Chondrocyte (in vitro differentiated cells): Measurements from ENCODE around the gene MN1. TPM values are rescaled to one million over a fixed set of nuclear protein-coding genes. Genes with fewer than 3 reads are reported as not detected.

ENCODE experiments used
- DNase-seq: peaks from one replicate; pipeline ENCODE4 v3.0.0; 2021; ENCODE audit warnings: mixed read lengths, low spot score
- H3K27ac Mint-ChIP-seq: one replicate; pipeline ENCODE4 v1.8.0; 2021; ENCODE audit warnings: mild to moderate bottlenecking, moderate library complexity, mixed read lengths; ENCODE audit not compliant: unreplicated experiment
- H3K27me3 Mint-ChIP-seq: 2 replicates; pipeline ENCODE4 v1.8.0; 2021; ENCODE audit warnings: low read depth, mixed read lengths
- H3K36me3 Mint-ChIP-seq: 2 replicates; pipeline ENCODE4 v1.8.0; 2021; ENCODE audit warnings: low read depth, mixed read lengths
- H3K4me1 Mint-ChIP-seq: 2 replicates; pipeline ENCODE4 v1.8.0; 2021; ENCODE audit warnings: low read depth, mild to moderate bottlenecking, mixed read lengths
- H3K4me3 Mint-ChIP-seq: one replicate; pipeline ENCODE4 v1.8.0; 2021; ENCODE audit warnings: mild to moderate bottlenecking, moderate library complexity, mixed read lengths; ENCODE audit not compliant: unreplicated experiment
- H3K9me3 Mint-ChIP-seq: 2 replicates; pipeline ENCODE4 v1.8.0; 2021; ENCODE audit warnings: low read depth, mixed read lengths
- CTCF ChIP-seq: fragments of 200-600 bp; sonication (generic); IDR thresholded peaks from 2 replicates; pipeline ENCODE4 v1.5.0; 2021; ENCODE audit warnings: antibody characterized with exemption, mild to moderate bottlenecking, moderate library complexity
- total RNA-seq: library from RNA; stranded (reverse); gene quantifications from 3 replicates; pipeline ENCODE4 v1.2.1, GENCODE V29; 2021

MN1 gene
- total RNA-seq, 1 donor from 2014 or later, result 119 TPM

GRCh38 chr22:27834364-27835185 lies 33.0 kb upstream of the MN1 start:
- TF ChIP-seq CTCF, result no peak
- H3K27me3 Mint-ChIP-seq, result no peaks in the 10 kb centered on the region
- peaks cover 41% of the 10 kb centered on the region for H3K4me1 Mint-ChIP-seq
- H3K36me3 Mint-ChIP-seq, result peaks cover 5% of the 10 kb centered on the region
- DNase-seq, result no peak
- H3K4me3 Mint-ChIP-seq, result no peak overlapping the region
- H3K27ac Mint-ChIP-seq, result no peak overlapping the region
- H3K9me3 Mint-ChIP-seq, result peaks cover 5% of the 10 kb centered on the region

GRCh38 chr22:27833803-27834202 lies 32.2 kb upstream of the MN1 start:
- no peak for DNase-seq
- Mint-ChIP-seq H3K4me1 (peaks cover 41% of the 10 kb centered on the region), H3K9me3 (peaks cover 5% of the 10 kb centered on the region), H3K27ac (no peak overlapping the region), H3K27me3 (no peaks in the 10 kb centered on the region), H3K36me3 (peaks cover 5% of the 10 kb centered on the region), H3K4me3 (no peak overlapping the region)
- TF ChIP-seq CTCF, result no peak

- DNase-seq, result no peak
Measured at GRCh38 chr22:27832606-27833005, 31.1 kb upstream of the MN1 start.

GRCh38 chr22:27829620-27830019 lies 28.1 kb upstream of the MN1 start:
- Mint-ChIP-seq H3K27me3 (no peaks in the 10 kb centered on the region), H3K36me3 (peaks cover 1% of the 10 kb centered on the region), H3K4me1 (peaks cover 24% of the 10 kb centered on the region), H3K9me3 (no peaks in the 10 kb centered on the region), H3K27ac (no peak overlapping the region), H3K4me3 (no peak overlapping the region)
- DNase-seq, result no peak
- no peak for TF ChIP-seq CTCF

More at GRCh38 chr22:27832606-27833005, 31.1 kb upstream of the MN1 start:
- Mint-ChIP-seq H3K4me3 (no peak overlapping the region), H3K4me1 (peaks cover 44% of the 10 kb centered on the region), H3K36me3 (peaks cover 2% of the 10 kb centered on the region), H3K9me3 (peaks cover 3% of the 10 kb centered on the region), H3K27ac (no peak overlapping the region), H3K27me3 (no peaks in the 10 kb centered on the region)
- no peak for TF ChIP-seq CTCF

- peak overlapping the region; percentile 52 for H3K27ac Mint-ChIP-seq
- no peaks in the 10 kb centered on the region for H3K27me3 Mint-ChIP-seq
- DNase-seq, result peak; percentile 44
- no peak for TF ChIP-seq CTCF
- no peaks in the 10 kb centered on the region for H3K9me3 Mint-ChIP-seq
- peaks cover 1% of the 10 kb centered on the region for H3K36me3 Mint-ChIP-seq
- H3K4me1 Mint-ChIP-seq, result peaks cover 24% of the 10 kb centered on the region
- H3K4me3 Mint-ChIP-seq, result no peak overlapping the region
Measured at GRCh38 chr22:27827604-27828587, 26.3 kb upstream of the MN1 start.
